Raji (cell line): ENCODE results near the gene PARD3B.

Source experiments
- POLR2A ChIP-seq: IDR thresholded peaks from 2 replicates; pipeline ENCODE4 v1.6.1; 2011; ENCODE audit warnings: low read depth, low read length, control low read depth; ENCODE audit not compliant: insufficient read depth

PARD3B gene

GRCh38 chr2:204611017-204611631 lies 65.8 kb downstream of the PARD3B start:
- TF ChIP-seq POLR2A = no peak

GRCh38 chr2:204611764-204612163 lies 66.5 kb downstream of the PARD3B start:
- no peak for TF ChIP-seq POLR2A

GRCh38 chr2:204613635-204614034 lies 68.4 kb downstream of the PARD3B start:
- TF ChIP-seq POLR2A = no peak

- no peak for TF ChIP-seq POLR2A
These were observed 70.2 kb downstream of the PARD3B start for GRCh38 chr2:204615456-204615855.

- no peak for TF ChIP-seq POLR2A
These were observed 79.9 kb downstream of the PARD3B start for GRCh38 chr2:204625135-204625534.

GRCh38 chr2:204628926-204629712 lies 83.8 kb downstream of the PARD3B start:
- TF ChIP-seq POLR2A = no peak

GRCh38 chr2:204632410-204632809 lies 87.1 kb downstream of the PARD3B start:
- no peak for TF ChIP-seq POLR2A

GRCh38 chr2:204634564-204634963 lies 89.3 kb downstream of the PARD3B start:
- no peak for TF ChIP-seq POLR2A

GRCh38 chr2:204635478-204635877 lies 90.2 kb downstream of the PARD3B start:
- TF ChIP-seq POLR2A = no peak

- no peak for TF ChIP-seq POLR2A
These were observed 93.4 kb downstream of the PARD3B start for GRCh38 chr2:204638471-204639194.

GRCh38 chr2:204643326-204643725 lies 98.1 kb downstream of the PARD3B start:
- no peak for TF ChIP-seq POLR2A

- no peak for TF ChIP-seq POLR2A
These were observed 99.9 kb downstream of the PARD3B start for GRCh38 chr2:204645018-204645773.

GRCh38 chr2:204647626-204648025 lies 102.4 kb downstream of the PARD3B start:
- no peak for TF ChIP-seq POLR2A

- TF ChIP-seq POLR2A = no peak
These were observed 105.3 kb downstream of the PARD3B start for GRCh38 chr2:204650611-204651010.

GRCh38 chr2:204652063-204652462 lies 106.8 kb downstream of the PARD3B start:
- no peak for TF ChIP-seq POLR2A
